OCI-LY3 (cell line): ENCODE results near the gene LMTK3.

Source experiments
- H2AFZ ChIP-seq: fragments of 200-600, 300-600 bp; shearing (Covaris generic); 2 replicates; pipeline ENCODE4 v1.6.0; 2014; ENCODE audit warnings: antibody characterized with exemption, low read depth, low read length
- H3K27ac ChIP-seq: fragments of 200-600, 300-600 bp; sonication (generic); 2 replicates; pipeline ENCODE4 v1.5.1; 2014; ENCODE audit warnings: mild to moderate bottlenecking, low read length, moderate library complexity, mixed read lengths
- H3K27me3 ChIP-seq: fragments of 200-600, 300-600 bp; sonication (generic); 2 replicates; pipeline ENCODE4 v1.6.1; 2014; ENCODE audit warnings: low read depth, low read length, mixed read lengths
- H3K36me3 ChIP-seq: fragments of 200-600, 300-600 bp; sonication (generic); replicated peaks from 2 replicates; pipeline ENCODE3; 2014; ENCODE audit warnings: low read depth, low read length, mixed read lengths
- H3K4me1 ChIP-seq: fragments of 300-600, 200-600 bp; sonication (generic); 2 replicates; pipeline ENCODE4 v1.6.1; 2014; ENCODE audit warnings: low read length, mixed read lengths
- H3K4me2 ChIP-seq: fragments of 200-600, 300-600 bp; sonication (generic); 2 replicates; pipeline ENCODE4 v1.6.1; 2014; ENCODE audit warnings: low read length, mixed read lengths
- H3K4me3 ChIP-seq: fragments of 300-600, 200-600 bp; sonication (generic); 2 replicates; pipeline ENCODE4 v1.5.1; 2014; ENCODE audit warnings: antibody characterized with exemption, mild to moderate bottlenecking, low read length, moderate library complexity
- H3K79me2 ChIP-seq: fragments of 300-600, 200-600 bp; shearing (Covaris generic); 2 replicates; pipeline ENCODE4 v1.6.1; 2014; ENCODE audit warnings: mild to moderate bottlenecking, low read length, mixed read lengths
- H3K9ac ChIP-seq: fragments of 300-600, 200-600 bp; shearing (Covaris generic); 2 replicates; pipeline ENCODE4 v1.6.0; 2014; ENCODE audit warnings: mild to moderate bottlenecking, low read length, moderate library complexity
- H3K9me3 ChIP-seq: fragments of 200-600, 300-600 bp; shearing (Covaris generic); 2 replicates; pipeline ENCODE4 v1.6.1; 2014; ENCODE audit warnings: low read length, mixed read lengths; ENCODE audit not compliant: insufficient read depth
- H4K20me1 ChIP-seq: fragments of 200-600, 300-600 bp; sonication (generic); 2 replicates; pipeline ENCODE4 v1.6.1; 2016; ENCODE audit warnings: low read length, mixed read lengths; ENCODE audit not compliant: insufficient read depth
- EZH2phosphoT487 ChIP-seq: fragments of 200-600 bp; shearing (Covaris generic); IDR thresholded peaks from 2 replicates; pipeline ENCODE4 v1.6.1; 2018; ENCODE audit warnings: antibody characterized with exemption, mixed run types, low read depth
- TF ChIP-seq, protein P1 (sequence below): fragments of 200-600, 300-600 bp; sonication (generic); IDR thresholded peaks from 2 replicates; pipeline ENCODE4 v1.5.1; 2014; ENCODE audit warnings: antibody characterized with exemption, low read length, low read depth

LMTK3 gene

DNA sequence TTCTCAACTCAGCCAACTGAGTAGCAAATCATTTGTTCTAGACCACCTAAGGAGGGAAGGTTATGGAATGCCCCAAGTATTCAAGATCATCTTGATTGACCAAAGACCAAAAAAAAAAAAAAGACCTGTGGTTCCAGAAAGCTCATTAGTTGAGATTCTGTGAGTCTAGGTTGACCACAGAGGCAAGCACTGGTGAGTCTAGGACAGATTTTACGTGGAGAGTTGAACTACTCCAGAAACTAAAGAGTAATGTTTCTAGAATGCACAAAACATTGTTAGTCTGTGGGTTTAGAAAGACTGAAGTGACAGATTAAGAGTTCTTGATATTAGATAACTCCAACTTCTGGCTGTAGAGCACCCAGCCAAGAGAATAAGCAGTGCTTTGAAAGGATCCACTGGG is 46.4 kb downstream of the LMTK3 start:
- Histone ChIP-seq H2AFZ (no peak overlapping the region), H3K9ac (no peak overlapping the region), H3K4me2 (no peak overlapping the region), H3K9me3 (no peaks in the 10 kb centered on the region), H3K27ac (no peak overlapping the region), H3K36me3 (peaks cover 13% of the 10 kb centered on the region), H4K20me1 (peaks cover 5% of the 10 kb centered on the region; the same call in 1 of the 2 replicates), H3K27me3 (no peaks in the 10 kb centered on the region), H3K4me3 (no peak overlapping the region), H3K4me1 (peaks cover 9% of the 10 kb centered on the region), H3K79me2 (peaks cover 6% of the 10 kb centered on the region)
- TF ChIP-seq EZH2phosphoT487, result no peak
- TF ChIP-seq, protein P1, sequence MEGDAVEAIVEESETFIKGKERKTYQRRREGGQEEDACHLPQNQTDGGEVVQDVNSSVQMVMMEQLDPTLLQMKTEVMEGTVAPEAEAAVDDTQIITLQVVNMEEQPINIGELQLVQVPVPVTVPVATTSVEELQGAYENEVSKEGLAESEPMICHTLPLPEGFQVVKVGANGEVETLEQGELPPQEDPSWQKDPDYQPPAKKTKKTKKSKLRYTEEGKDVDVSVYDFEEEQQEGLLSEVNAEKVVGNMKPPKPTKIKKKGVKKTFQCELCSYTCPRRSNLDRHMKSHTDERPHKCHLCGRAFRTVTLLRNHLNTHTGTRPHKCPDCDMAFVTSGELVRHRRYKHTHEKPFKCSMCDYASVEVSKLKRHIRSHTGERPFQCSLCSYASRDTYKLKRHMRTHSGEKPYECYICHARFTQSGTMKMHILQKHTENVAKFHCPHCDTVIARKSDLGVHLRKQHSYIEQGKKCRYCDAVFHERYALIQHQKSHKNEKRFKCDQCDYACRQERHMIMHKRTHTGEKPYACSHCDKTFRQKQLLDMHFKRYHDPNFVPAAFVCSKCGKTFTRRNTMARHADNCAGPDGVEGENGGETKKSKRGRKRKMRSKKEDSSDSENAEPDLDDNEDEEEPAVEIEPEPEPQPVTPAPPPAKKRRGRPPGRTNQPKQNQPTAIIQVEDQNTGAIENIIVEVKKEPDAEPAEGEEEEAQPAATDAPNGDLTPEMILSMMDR, result no peak

DNA sequence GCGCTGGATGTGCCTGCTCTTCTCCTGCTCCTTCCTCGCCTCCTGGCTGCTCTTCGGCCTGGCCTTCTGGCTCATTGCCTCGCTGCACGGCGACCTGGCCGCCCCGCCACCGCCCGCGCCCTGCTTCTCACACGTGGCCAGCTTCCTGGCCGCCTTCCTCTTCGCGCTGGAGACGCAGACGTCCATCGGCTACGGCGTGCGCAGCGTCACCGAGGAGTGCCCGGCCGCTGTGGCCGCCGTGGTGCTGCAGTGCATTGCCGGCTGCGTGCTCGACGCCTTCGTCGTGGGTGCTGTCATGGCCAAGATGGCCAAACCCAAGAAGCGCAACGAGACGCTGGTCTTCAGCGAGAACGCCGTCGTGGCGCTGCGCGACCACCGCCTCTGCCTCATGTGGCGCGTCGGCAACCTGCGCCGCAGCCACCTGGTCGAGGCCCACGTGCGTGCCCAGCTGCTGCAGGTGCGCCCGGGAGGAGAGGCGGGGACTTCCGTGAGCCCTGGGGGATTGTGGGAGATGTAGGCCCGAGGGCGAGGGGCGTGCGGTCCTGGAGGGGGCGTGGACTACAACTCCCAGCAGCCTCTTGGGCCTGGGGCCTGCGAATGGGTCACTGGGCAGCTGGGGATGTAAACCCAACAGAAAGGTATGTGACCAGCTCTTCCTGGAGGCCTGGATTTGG is 49.5 kb downstream of the LMTK3 start:
- no peaks in the 10 kb centered on the region for H3K4me1 ChIP-seq
- H2AFZ ChIP-seq, result no peak overlapping the region
- no peak overlapping the region for H3K27ac ChIP-seq
- H3K79me2 ChIP-seq, result peaks cover 12% of the 10 kb centered on the region
- H3K36me3 ChIP-seq, result peaks cover 24% of the 10 kb centered on the region
- no peak overlapping the region for H3K4me3 ChIP-seq
- TF ChIP-seq, protein P1, result no peak
- no peak overlapping the region for H3K4me2 ChIP-seq
- H3K27me3 ChIP-seq, result no peaks in the 10 kb centered on the region
- no peaks in the 10 kb centered on the region for H4K20me1 ChIP-seq
- no peaks in the 10 kb centered on the region for H3K9me3 ChIP-seq
- H3K9ac ChIP-seq, result no peak overlapping the region

DNA sequence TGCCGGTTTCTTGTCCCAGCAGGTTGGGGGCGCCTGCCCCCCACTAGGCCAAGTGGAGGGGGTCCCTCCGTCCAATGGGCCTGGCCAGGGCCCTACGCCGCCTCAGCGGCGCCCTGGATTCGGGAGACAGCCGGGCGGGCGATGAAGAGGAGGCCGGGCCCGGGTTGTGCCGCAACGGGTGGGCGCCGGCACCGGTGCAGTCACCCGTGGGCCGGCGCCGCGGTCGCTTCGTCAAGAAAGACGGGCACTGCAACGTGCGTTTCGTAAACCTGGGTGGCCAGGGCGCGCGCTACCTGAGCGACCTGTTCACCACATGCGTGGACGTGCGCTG is 50.0 kb downstream of the LMTK3 start:
- Histone ChIP-seq H3K27ac (no peak overlapping the region), H3K4me3 (no peak overlapping the region), H4K20me1 (no peaks in the 10 kb centered on the region), H3K79me2 (peaks cover 14% of the 10 kb centered on the region), H3K4me1 (no peaks in the 10 kb centered on the region), H3K27me3 (no peaks in the 10 kb centered on the region), H2AFZ (no peak overlapping the region), H3K36me3 (peaks cover 28% of the 10 kb centered on the region), H3K9me3 (no peaks in the 10 kb centered on the region), H3K9ac (no peak overlapping the region), H3K4me2 (no peak overlapping the region)
- TF ChIP-seq, protein P1, result no peak
- no peak for TF ChIP-seq EZH2phosphoT487

DNA sequence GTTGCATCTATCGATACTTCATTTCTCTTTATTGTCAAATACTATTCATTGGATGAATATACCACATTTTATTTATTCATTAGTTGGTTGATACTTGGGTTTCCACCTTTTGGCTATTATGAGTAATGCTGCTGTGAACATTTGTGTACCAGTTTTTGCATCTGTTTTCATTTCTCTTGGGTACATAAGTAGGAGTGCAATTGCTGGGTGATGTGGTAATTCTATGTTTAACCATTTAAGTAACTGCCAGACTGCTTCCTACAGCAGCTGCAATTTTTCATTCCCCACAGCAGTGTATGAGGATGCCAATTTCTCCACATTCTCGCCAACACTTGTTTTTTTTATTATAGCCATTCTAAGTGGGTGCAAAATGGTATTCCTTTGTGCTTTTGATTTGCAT is 53.6 kb downstream of the LMTK3 start:
- H3K4me1 ChIP-seq, result no peaks in the 10 kb centered on the region
- H3K4me2 ChIP-seq, result no peak overlapping the region
- H4K20me1 ChIP-seq, result 0 out of 2 replicates have a peak, but pooled peaks cover 3% of the 10 kb centered on the region
- no peaks in the 10 kb centered on the region for H3K9me3 ChIP-seq
- H3K79me2 ChIP-seq, result peaks cover 39% of the 10 kb centered on the region
- peaks cover 55% of the 10 kb centered on the region for H3K36me3 ChIP-seq
- no peak overlapping the region for H3K9ac ChIP-seq
- H3K27me3 ChIP-seq, result no peaks in the 10 kb centered on the region
- TF ChIP-seq, protein P1, result no peak
- TF ChIP-seq EZH2phosphoT487, result no peak
- no peak overlapping the region for H3K27ac ChIP-seq
- H3K4me3 ChIP-seq, result no peak overlapping the region
- H2AFZ ChIP-seq, result no peak overlapping the region
